Kidney capillary endothelial cell (primary cell): ENCODE measurements around the gene TLX3.
"Not testable (repeated sequence)": the region's sequence is repeated elsewhere in the genome, so short reads cannot be mapped to it uniquely, and the experiment has no call there.

Experiments
- DNase-seq: peaks from one replicate; pipeline ENCODE4 v3.0.0-alpha.2; 2018; ENCODE audit warnings: low spot score

TLX3 gene

GRCh38 chr5:171323806-171324632 lies 15.0 kb downstream of the TLX3 start:
- no peak for DNase-seq

DNA sequence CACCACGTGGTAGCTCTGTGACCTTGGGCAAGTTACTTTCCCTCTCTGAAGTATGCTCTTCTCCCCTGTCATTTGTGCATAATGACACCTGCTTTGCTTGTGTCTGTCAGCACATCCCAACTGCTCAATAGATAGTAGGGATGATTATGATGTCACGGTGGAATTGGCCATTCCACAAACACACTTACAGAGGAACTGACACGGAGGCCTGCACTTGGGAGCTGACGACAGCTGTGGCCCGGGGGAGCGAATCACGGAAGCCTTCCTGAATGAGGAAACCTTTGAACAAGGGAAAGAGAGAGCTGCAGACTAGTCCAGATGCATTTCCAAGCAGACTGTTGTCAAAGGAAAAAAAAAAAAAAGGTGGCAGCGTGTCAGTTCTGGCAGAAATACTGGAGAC lies 21.0 kb downstream of the TLX3 start:
- DNase-seq: no peak

GRCh38 chr5:171335616-171336015 lies 26.6 kb downstream of the TLX3 start:
- no peak for DNase-seq

GRCh38 chr5:171336521-171337209 lies 27.6 kb downstream of the TLX3 start:
- DNase-seq: no peak

- DNase-seq: no peak
These were observed 28.1 kb downstream of the TLX3 start for GRCh38 chr5:171337210-171337569.

GRCh38 chr5:171340042-171340441 lies 31.0 kb downstream of the TLX3 start:
- DNase-seq: no peak

DNA sequence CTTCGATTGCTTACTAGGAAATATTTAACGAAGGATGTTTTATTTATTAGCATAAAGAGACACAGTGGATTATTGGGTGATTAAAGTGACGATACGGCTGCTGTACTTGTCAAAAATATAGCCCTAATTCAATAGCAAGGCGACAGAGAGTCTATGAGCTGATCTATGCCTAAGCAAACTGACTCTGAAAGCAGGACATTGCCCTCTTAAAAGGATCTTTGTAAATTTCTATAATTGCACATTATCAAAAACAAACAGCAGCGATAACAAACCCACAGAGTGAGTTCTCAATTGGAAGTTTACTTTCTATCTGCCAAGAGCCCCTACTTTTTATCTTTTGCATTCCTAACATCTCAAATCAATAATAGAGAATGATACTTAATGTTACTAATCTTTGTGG lies 31.4 kb downstream of the TLX3 start:
- DNase-seq: no peak

DNA sequence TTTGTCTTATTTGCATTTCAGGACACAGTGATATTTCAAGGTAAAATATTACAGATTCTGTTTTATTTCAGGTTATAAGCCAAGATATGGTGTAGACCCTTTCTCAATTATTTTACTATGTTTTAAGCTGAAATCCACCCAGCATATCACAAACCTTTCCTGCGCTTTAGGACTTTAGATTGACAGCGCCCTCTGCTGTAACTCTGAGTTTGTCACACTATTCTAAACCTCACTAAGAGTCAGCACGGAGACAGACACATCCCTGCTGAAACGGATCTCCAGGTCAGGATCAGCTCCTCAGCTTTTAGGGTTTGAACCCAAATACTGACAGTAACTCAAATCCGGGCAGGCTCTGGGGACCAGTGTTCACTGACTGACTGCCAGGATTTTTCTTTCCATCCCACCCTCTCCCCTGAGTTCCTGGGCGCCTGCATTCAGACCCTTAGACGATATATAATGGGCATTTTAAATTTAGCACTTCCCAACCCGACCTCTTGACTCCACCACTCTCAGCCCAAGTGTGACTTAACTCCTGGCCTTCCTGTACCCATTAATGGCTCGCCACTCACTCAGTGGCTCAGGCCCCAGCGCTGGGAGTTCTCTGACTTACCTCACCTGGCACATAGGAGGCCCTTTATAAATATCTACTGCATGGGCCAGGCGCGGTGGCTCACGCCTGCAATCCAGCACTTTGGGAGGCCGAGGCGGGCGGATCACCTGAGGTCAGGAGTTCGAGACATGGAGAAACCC lies 33.5 kb downstream of the TLX3 start:
- peak; percentile 61 for DNase-seq

- no peak for DNase-seq
These were observed 36.0 kb downstream of the TLX3 start for GRCh38 chr5:171344936-171345608.

- no peak for DNase-seq
These were observed 42.6 kb downstream of the TLX3 start for GRCh38 chr5:171351536-171352073.

DNA sequence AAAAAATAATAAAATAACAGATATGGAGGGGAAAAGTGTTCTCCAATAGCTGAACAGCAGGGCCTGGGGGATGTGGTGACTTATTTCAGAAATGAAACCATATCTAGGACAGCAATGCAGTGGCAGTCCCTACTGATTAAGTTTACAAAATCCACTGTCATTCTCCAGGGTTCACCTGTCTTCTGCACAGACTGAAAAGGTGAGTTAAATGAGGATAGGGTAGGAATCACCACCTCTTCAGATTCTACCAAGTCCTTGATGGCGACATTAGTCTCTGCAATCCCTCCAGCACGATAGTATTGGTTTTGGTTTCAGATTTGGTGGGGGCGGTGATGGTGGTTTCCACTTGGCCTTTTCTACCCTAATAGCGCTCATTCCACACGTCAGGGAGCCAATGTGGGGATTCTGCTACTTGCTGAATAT lies 46.3 kb downstream of the TLX3 start:
- DNase-seq: no peak

DNA sequence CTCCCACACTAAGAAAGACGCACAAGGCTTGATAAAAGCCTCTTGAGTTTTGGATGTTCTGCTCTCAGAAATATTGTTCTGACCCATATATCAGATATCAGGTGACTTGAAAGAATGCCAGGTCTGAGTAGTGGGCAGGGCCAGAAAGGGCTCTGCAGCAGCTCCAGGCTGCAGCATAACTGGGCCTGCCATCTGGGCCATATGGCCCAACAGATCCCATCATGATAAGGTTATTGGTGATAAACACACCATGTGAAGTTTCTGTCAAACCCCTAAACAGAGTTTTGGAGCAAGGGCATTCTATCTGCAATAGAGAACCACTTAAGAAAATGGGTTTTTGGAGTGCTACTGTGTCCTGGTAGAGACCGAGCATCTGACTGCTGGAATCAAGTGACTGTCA lies 48.8 kb downstream of the TLX3 start:
- no peak for DNase-seq

- DNase-seq: not testable (repeated sequence)
These were observed 52.1 kb downstream of the TLX3 start for GRCh38 chr5:171361151-171361550.
